ENCODE results near the gene CHRD.

The CHRD gene

DNA sequence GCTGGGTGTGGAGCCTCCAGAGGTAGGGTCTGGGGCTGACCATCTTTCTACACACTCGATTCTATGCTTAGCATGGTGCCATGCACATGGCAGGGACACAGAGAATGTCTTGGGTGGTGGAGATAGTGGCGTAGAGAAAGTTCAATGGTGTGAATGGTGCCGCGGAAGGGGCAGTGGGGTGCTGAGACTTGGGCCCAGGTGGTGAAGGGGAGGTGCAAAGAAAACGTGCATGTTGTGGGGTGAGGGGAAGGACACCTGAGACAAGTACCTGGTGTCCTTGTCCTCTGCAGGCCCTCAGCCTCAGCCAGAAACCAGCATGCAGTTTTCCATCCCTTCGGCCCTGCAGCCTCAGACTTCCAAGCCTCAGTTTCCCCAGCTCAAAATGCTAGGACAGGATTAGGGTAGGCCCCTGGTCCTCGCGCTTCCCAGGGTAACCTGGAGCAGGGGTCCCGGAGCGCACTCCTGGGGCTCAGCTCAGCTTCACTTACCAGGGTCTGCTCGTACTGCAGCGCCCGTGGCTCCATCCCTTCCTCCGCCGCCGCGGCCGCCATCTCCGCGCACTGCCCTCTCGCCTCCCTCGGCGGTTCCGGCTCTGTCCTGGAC lies 18.8 kb upstream of the CHRD start:
- no peak for DNase-seq (ENCODE audit: low spot score)

DNA sequence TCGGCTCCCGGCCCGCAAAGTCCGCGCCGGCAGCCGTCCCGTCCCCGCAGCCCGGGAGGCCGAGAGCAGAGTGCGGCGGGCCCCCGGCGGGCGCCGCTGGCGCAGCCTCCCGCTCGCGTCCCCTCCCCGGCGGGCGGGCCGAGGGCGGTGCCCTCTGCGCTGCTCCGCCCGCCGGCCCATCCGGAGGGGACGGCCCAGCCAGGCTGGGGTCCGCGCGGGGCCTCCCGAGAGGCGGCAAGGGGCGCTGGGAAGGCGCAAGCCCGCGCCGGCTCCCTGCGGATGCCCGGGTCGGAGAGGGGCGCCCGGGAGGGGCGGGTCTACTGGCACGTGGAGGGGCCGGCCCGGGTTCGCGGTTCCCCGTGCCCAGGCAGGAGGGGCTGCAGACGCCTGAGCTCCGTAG lies 18.3 kb upstream of the CHRD start, which contains the start of the genes CLCN2 and POLR2H:
Gene CLCN2 (minus strand): TSS at position 74 of the 400 bp plus-strand sequence. CDS start 126 bp downstream, outside the sequence.
Gene POLR2H (plus strand): TSS at position 179 of the 400 bp plus-strand sequence. CDS start 1,783 bp downstream, outside the sequence.
- peak; percentile 61 for DNase-seq (ENCODE audit: low spot score)

DNA sequence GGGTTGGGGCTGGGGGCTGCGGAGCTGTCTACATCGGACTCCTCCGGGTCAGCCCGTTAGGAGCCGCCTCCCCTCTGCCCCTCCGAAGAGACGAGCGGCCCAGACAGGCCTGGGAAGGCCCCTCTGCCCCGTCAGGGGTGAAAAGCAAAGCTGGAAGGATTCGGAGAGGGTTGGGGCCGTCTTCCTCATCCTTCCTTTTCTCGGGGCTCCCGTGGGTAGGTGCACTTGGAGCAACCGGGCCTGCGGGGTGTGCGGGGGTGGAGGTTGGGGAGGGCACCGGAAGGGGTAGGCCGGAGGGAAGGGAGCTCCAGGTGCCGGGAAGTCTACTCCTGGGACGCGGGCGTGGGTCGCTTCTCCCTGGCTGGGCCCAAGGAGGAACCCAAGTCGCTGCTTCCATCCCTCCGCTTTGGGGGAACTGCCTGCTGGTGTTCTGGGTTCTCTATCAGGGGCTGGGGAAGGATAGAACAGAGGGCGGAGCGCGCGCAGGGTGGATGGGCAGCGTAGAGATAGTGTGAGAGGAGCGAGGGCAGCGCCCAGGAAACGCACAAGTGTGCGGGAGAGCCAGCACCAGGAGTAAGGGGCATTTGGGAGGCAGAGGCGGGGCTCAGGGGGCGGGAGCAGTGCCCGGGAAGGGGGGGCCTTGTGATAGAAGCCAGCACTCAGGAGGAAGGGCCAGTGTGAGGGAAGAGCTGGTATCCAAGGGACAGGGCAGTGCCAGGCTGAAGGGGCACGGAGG lies 17.8 kb upstream of the CHRD start:
- DNase-seq (ENCODE audit: low spot score), result peak; percentile 73

DNA sequence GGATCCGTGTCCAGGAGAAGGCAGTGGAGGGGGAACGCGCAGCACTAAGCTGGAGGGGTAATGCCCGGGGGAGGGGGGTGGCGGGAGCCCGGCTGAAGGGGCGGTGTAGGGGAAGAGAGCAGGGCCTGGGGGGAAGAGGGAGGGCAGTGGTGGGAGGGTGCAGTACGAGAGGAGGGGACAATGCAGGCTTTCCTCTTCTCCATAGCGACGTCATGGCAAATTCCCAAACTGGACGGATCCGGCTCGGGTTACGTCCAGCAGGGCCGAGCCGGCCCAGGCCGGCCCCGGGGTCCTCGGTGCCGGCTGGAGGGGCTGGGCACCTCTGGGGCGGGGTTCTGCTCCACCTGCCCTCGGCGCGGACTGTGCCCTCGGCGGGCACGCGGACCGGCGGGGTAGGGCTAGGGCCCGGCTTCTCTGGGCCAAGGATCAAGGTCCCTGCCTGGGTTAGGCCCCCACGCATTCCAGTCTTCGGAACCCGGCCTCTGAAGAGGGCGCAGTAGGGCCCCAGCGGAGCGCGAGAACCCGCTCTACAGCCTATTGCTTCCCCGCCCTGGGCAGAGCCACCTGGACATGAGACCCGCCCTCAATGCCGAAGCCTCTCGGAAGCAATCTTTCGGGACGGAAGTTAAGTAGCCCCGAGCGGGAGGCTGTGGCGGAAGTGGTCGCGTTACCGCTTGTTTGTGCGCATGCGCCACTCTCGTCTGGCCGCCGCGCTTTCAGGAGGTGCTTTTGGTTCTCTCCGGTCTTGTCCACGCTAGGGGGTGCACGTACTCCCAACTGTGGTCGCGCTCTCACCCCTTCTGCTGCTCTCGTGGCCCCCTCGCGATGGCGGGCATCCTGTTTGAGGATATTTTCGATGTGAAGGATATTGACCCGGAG lies 16.9 kb upstream of the CHRD start:
- DNase-seq (ENCODE audit: low spot score), result peak; percentile 96

- DNase-seq (ENCODE audit: low spot score), result no peak
Observed at GRCh38 chr3:184366619-184367289, 13.1 kb upstream of the CHRD start.

- DNase-seq (ENCODE audit: low spot score), result no peak
Observed at GRCh38 chr3:184368116-184368515, 11.7 kb upstream of the CHRD start.

DNA sequence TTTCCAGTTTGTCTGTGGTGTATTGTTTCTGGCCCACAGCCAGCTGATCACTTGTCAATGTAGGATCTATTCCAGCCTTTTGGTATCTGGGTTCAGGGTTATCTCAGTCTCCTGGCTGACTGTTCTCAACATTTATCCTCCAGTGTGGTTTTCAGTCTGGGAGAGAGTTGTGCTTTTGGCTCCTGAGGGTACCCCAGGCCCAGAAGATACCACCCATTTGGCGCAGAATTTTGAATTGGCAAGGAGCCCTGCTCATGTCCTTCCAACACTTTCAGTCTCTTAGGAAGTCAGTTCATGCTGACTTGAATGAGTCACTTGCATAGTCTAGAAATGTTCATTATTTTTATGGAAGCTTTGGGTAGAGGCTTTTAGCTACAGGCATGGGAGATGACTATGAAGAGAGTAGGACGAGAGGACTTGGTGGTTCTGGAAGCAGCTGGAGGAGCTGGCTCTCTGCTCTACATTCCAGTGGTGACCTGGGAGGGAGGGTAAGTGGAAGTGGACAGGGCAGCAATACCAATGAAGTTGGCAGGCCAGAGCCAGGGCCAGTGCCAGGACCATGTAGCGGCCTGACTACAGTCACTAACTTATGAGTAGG lies 11.2 kb upstream of the CHRD start:
- DNase-seq (ENCODE audit: low spot score), result no peak

DNA sequence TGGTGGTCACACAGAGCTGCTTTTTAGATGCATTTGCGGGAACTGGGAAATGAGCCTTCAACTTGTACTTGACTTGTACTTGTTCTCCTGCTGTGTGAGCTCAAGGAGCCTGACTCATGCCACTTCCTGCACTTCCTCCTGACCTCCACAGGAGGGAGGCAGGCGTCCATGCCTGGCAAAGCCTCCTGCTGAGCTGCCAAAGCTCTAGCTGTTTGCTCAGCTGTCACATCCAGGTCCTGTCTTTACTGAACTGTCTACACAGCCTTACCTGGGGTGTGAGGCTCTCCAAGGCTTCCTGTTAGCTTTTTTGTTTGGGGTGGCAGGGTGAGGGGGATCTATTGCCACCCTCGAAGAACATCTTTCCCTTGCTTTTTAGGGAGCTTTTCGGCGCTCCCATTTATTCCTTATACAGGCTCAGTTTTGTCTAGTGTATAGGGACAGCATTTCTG lies 8.3 kb upstream of the CHRD start:
- DNase-seq (ENCODE audit: low spot score), result peak; percentile 81

- DNase-seq (ENCODE audit: low spot score), result no peak
Observed at GRCh38 chr3:184372296-184372821, 7.5 kb upstream of the CHRD start.

DNA sequence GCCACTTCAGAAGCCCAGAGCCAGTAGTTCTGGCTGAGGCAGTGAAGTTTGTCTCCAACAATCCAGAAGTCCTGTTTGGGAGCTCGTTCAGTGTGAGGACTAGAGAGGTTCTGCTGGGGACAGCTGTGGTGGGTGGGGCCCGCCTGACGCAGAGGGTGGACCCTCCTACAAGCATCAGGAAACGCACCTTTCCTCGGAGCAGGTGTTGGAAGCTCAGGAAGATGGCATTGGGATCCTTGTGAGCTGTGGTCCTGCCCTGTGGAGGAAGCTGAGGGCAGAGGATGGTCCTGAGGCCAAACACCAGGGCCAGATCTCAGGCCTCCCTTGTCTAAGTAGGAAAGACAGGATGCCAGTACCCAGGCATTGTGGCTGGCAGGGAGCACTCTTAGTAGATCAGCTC lies 6.9 kb upstream of the CHRD start:
- DNase-seq (ENCODE audit: low spot score), result no peak

GRCh38 chr3:184373422-184373821 lies 6.4 kb upstream of the CHRD start:
- DNase-seq (ENCODE audit: low spot score), result no peak

- DNase-seq (ENCODE audit: low spot score), result no peak
Observed at GRCh38 chr3:184375747-184376461, 4.0 kb upstream of the CHRD start.

DNA sequence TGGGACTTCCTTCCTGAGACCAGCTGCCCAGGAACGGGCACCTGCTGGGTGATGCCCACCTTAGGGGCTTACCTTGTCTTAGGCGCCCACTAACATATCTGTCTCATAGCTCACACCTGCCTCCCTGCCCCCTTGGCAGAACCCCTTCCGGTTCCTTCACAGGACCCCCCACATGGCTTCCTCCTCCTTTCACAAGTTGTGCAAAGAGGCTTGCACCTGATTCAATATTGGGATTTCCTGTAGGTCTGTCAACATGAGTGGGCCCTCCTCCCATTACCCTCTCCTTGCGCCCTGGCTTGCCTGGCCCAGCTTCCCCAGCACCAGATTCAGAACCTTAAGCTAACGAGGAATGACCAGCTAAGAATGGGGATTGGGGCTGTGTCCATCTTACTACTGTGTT lies 2.5 kb upstream of the CHRD start:
- no peak for DNase-seq (ENCODE audit: low spot score)

DNA sequence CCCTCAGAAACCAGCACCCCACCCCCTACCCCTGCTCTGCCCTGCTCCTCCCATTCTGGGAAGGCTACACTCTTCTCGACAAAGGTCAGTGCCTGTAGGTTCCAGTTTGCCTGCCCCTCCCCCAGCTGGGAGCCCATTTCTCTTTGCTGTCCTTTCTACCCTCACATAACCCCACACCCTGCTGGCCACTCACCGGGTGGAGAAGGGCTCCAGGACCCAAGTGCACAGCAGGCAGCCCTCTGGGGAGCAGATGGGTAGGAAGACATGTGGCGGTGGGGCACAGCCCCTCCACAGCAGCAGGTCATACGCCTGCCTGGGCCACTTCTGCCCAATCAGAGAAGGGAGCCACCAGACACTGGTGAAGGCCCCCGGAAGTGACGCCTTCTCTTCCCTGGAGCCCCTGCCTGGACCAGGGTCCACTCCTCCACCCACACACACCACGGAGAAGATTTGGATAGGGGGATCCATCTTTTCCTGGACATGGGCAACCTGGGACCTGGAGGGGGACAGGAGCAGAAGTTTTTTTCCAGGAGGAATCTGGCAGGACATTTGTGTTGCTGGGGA lies 1.9 kb upstream of the CHRD start, which contains the start of gene THPO:
Gene THPO (minus strand): TSS at position 326 of the 564 bp plus-strand sequence. CDS start 1,948 bp downstream, outside the sequence.
- DNase-seq (ENCODE audit: low spot score), result no peak

- no peak for DNase-seq (ENCODE audit: low spot score)
Observed at GRCh38 chr3:184378651-184379357, 1.1 kb upstream of the CHRD start.

GRCh38 chr3:184380185-184380626 lies 352 bp downstream of the CHRD start:
- no peak for DNase-seq (ENCODE audit: low spot score)

DNA sequence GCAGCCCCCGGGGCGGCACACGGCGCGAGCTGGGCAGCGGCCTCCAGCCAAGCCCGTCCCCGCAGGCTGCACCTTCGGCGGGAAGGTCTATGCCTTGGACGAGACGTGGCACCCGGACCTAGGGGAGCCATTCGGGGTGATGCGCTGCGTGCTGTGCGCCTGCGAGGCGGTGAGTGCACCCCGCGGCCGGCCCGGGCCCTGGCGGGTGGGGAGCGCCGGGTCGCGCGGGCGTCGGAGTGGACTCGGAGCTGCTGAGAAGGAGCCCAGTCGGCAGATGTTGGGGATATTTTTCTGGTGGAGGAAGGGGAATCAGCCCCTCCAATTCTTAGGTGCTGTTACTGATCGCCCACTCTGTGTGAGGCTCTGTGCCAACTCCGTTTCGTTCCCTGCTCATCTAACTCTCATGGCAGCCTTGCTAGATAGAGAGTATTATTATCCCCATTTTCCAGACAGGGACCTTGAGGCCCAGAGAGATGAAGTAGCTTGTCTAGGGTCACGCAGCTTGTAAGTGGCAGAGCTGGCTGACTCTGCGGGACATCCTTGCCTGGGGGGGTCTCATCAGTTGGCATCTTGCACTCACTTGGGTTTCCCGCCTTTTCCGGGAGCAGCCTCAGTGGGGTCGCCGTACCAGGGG lies 890 bp downstream of the CHRD start:
- DNase-seq (ENCODE audit: low spot score), result no peak

DNA sequence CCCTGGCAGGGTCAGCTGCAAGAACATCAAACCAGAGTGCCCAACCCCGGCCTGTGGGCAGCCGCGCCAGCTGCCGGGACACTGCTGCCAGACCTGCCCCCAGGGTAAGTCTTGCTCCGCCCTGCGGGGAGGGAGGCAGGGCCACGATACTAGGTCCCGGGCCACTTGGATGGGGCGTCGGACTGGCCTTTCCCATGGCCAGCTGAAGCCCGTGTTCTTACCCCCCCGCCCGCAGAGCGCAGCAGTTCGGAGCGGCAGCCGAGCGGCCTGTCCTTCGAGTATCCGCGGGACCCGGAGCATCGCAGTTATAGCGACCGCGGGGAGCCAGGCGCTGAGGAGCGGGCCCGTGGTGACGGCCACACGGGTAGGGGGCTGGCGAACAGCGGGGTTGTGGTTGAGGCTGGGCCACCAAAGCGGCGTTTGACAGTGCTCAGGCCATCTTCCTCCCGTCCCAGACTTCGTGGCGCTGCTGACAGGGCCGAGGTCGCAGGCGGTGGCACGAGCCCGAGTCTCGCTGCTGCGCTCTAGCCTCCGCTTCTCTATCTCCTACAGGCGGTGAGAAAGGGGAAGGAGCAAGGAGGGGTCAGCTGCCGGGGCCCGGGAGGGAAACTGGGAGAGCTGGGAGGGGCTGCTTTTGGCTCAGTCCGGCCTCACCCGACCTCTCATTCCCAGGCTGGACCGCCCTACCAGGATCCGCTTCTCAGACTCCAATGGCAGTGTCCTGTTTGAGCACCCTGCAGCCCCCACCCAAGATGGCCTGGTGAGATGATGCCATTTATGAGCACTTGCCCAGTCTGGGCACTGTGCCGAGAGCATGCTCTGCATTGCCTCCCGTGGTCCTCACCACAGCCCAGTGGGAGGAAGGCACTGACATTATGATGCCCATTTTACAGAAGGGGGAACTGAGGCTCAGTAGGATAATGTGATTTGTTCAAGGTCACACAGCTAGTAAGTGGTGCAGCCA lies 1.7 kb downstream of the CHRD start:
- no peak for DNase-seq (ENCODE audit: low spot score)

Data from hematopoietic multipotent progenitor cell treated with erythropoietin and hydrocortisone succinate and interleukin-3 and kit ligand, for 17 days (in vitro differentiated cells).